K562 (cell line): Measurements from ENCODE around the gene NUTM1. TPM values are rescaled to one million over a fixed set of nuclear protein-coding genes. Genes with fewer than 3 reads are reported as not detected.

ENCODE experiments used
- ATF1 ChIP-seq, 2 experiments: fragments of 450-650 bp in 1 of 2; IDR thresholded peaks; 2 replicates each; pipeline ENCODE4 v1.6.1; 2016; ENCODE audit warnings: missing compliant biosample characterization in 1 of 2, missing genetic modification characterization in 1 of 2
- CCAR2 ChIP-seq: fragments of 200-400 bp; formaldehyde crosslinking; IDR thresholded peaks from 2 replicates; pipeline ENCODE4 v1.6.1; 2017; ENCODE audit warnings: mild to moderate bottlenecking, low read depth, low read length
- CCNT2 ChIP-seq: IDR thresholded peaks from 2 replicates; pipeline ENCODE4 v1.6.1; 2011; ENCODE audit warnings: borderline replicate concordance, low read depth, mild to moderate bottlenecking, moderate library complexity, mixed read lengths, low read length; ENCODE audit not compliant: insufficient read length; ENCODE audit errors: extremely low read depth
- ESRRA ChIP-seq: fragments of 450-650 bp; IDR thresholded peaks from 2 replicates; pipeline ENCODE4 v1.6.1; 2014; ENCODE audit warnings: low read depth, mild to moderate bottlenecking, moderate library complexity, borderline replicate concordance
- FIP1L1 ChIP-seq: fragments of 200-400 bp; formaldehyde crosslinking; IDR thresholded peaks from 2 replicates; pipeline ENCODE4 v1.6.1; 2018; ENCODE audit warnings: mild to moderate bottlenecking, low read depth, low read length; ENCODE audit not compliant: poor library complexity, severe bottlenecking
- ILF3 ChIP-seq: fragments of 450-650 bp; IDR thresholded peaks from 2 replicates; pipeline ENCODE4 v1.6.1; 2018; ENCODE audit warnings: antibody characterized with exemption, mild to moderate bottlenecking, moderate library complexity, borderline replicate concordance
- KLF13 ChIP-seq: fragments of 450-650 bp; IDR thresholded peaks from 2 replicates; pipeline ENCODE4 v1.6.1; 2016; ENCODE audit warnings: missing genetic modification characterization, low read depth, mild to moderate bottlenecking, missing compliant biosample characterization, moderate library complexity, borderline replicate concordance
- MAFK ChIP-seq: IDR thresholded peaks from 2 replicates; pipeline ENCODE4 v1.6.1; 2011; ENCODE audit warnings: low read length, improper control_type of control experiment
- NFIX ChIP-seq: fragments of 250-450 bp; sonication (Bioruptor Pico); IDR thresholded peaks from 2 replicates; pipeline ENCODE4 v1.4.0; 2020; ENCODE audit warnings: low read depth, mild to moderate bottlenecking, moderate library complexity
- NONO ChIP-seq, 2 experiments: fragments of 200-400 bp in 1 of 2; fragments of 450-650 bp in 1 of 2; formaldehyde crosslinking in 1 of 2; IDR thresholded peaks; 2 replicates each; pipeline ENCODE4 v1.6.1; 2017; ENCODE audit warnings: low read depth in 2 of 2, mild to moderate bottlenecking in 2 of 2, moderate library complexity in 2 of 2, low read length in 1 of 2
- RBM22 ChIP-seq: fragments of 200-400 bp; formaldehyde crosslinking; IDR thresholded peaks from 2 replicates; pipeline ENCODE4 v1.6.1; 2018; ENCODE audit warnings: low read length, low read depth; ENCODE audit not compliant: poor library complexity, severe bottlenecking
- RREB1 ChIP-seq: fragments of 250-450 bp; sonication (Bioruptor Pico); IDR thresholded peaks from 2 replicates; pipeline ENCODE4 v1.4.0; 2020
- SREBF1 ChIP-seq: fragments of 150-350 bp; IDR thresholded peaks from 2 replicates; pipeline ENCODE4 v1.6.1; 2014; ENCODE audit warnings: antibody characterized with exemption, low read depth, low read length, borderline replicate concordance
- TAF1 ChIP-seq: IDR thresholded peaks from 2 replicates; pipeline ENCODE4 v1.6.1; 2011; ENCODE audit warnings: mild to moderate bottlenecking, low read length, moderate library complexity; ENCODE audit not compliant: insufficient read depth, control insufficient read depth, severe bottlenecking; ENCODE audit errors: extremely low read depth
- ZBTB17 ChIP-seq: fragments of 450-650 bp; formaldehyde crosslinking; IDR thresholded peaks from 2 replicates; pipeline ENCODE4 v1.4.0; 2020; ENCODE audit warnings: mild to moderate bottlenecking
- ZNF639 ChIP-seq, 2 experiments: fragments of 200-800 bp in 1 of 2; sonication (Bioruptor generic) in 1 of 2; sonication (generic) in 1 of 2; formaldehyde crosslinking in 1 of 2; IDR thresholded peaks in 1 of 2; conservative IDR thresholded peaks in 1 of 2; 2 replicates each; pipeline versions ENCODE4 v1.5.0 to v1.6.1; 2016 to 2020; ENCODE audit warnings: missing compliant biosample characterization in 1 of 2, missing genetic modification characterization in 1 of 2, missing genetic modification reagents in 1 of 2
- ZNF830 ChIP-seq: fragments of 250-450 bp; sonication (Bioruptor Pico); IDR thresholded peaks from 2 replicates; pipeline ENCODE4 v1.5.0; 2021; ENCODE audit warnings: mild to moderate bottlenecking
- polyA plus RNA-seq, 8 experiments: library from polyadenylated mRNA; depleted of rRNA in 4 of 8; stranded (reverse) in 5 of 8; unstranded in 3 of 8; fragments of >200 nt; fragmentation: Nextera tagmentation in 2 of 8; fragmentation: Illumina TruSeq in 1 of 8; extraction: Ambion mirVana in 2 of 8; extraction: Trizol in 1 of 8; gene quantifications; 2 replicates each; pipeline versions ENCODE4 v1.2.1 to v1.2.3, GENCODE V29; 2011 to 2014; ENCODE audit warnings: inconsistent platforms in 1 of 8, missing spikeins in 1 of 8
- total RNA-seq, 7 experiments: library from RNA; depleted of rRNA in 6 of 7; stranded (reverse); fragments of >200 nt in 6 of 7; fragmentation: Illumina TruSeq in 2 of 7; extraction: Trizol in 2 of 7; gene quantifications; 2 replicates each; pipeline versions ENCODE4 v1.2.1 to v1.2.3, GENCODE V29; 2011 to 2021; ENCODE audit warnings: low replicate concordance in 1 of 7

The NUTM1 gene
- total and polyA plus RNA-seq, 9 of the 15 experiments (the other 6 are each of a cell fraction or from before 2014, with no cell fraction given): 0.01 to 0.05 (median 0.04) TPM; not detected in 4

- TF ChIP-seq ZNF639 (CRISPR knock-in tag; conservative IDR thresholded peaks at IDR 0.05 in 1 of 2, IDR thresholded peaks at IDR 0.05 in 1 of 2): peak in 1 of 2 experiments; percentile 39; a peak in 1 of 4 replicates
- TF ChIP-seq SREBF1: no peak
- peak; percentile 89 for TF ChIP-seq CCNT2
- peak; percentile 54 for TF ChIP-seq TAF1
- TF ChIP-seq MAFK: no peak
- TF ChIP-seq ZBTB17 (CRISPR knock-in tag): 0 out of 2 replicates have a peak, but pooled peaks have one; percentile 27
- peak; percentile 53 for TF ChIP-seq FIP1L1
- peak; percentile 47; the same call in 1 of the 2 replicates for TF ChIP-seq ESRRA
- peak; percentile 33 to 83; a peak in 2 of 4 replicates for TF ChIP-seq NONO (IDR thresholded peaks at IDR 0.05; ENCODE audit: low read depth in 2 of 2, low read length in 1 of 2)
- no peak for TF ChIP-seq CCAR2
- TF ChIP-seq ILF3: peak; percentile 9; the same call in 1 of the 2 replicates
- no peak for TF ChIP-seq ZNF830 (CRISPR knock-in tag)
- no peak for TF ChIP-seq NFIX
- peak; percentile 79 for TF ChIP-seq RBM22
- no peak for TF ChIP-seq ATF1 (CRISPR knock-in tag; IDR thresholded peaks at IDR 0.05)
- peak; percentile 82 for TF ChIP-seq ATF1 (tag; IDR thresholded peaks at IDR 0.05)
- 0 out of 2 replicates have a peak, but pooled peaks have one; percentile 25 for TF ChIP-seq KLF13 (tag)
- TF ChIP-seq RREB1 (CRISPR knock-in tag): no peak
Observed at GRCh38 chr15:34337557-34338306, 5.4 kb upstream of the NUTM1 start, which contains the start of gene SLC12A6 (continued).
